Body of pancreas (tissue), 4 donors: ENCODE results near the gene PHACTR3.

Source experiments
- POLR2A ChIP-seq, 3 donors: fragments of 450-650 bp; IDR thresholded peaks; one replicate each; pipeline ENCODE4 v1.6.1; 2016; ENCODE audit warnings: antibody characterized with exemption in 3 of 3, mild to moderate bottlenecking in 2 of 3
- TF ChIP-seq, protein P1 (sequence below), 7 experiments: fragments of 450-650 bp in 4 of 7; fragments of 200-600 bp in 3 of 7; sonication (generic) in 3 of 7; IDR thresholded peaks; one replicate each; pipeline ENCODE4 v1.5.1; 2016 to 2019; ENCODE audit warnings: antibody characterized with exemption in 7 of 7

DNA sequence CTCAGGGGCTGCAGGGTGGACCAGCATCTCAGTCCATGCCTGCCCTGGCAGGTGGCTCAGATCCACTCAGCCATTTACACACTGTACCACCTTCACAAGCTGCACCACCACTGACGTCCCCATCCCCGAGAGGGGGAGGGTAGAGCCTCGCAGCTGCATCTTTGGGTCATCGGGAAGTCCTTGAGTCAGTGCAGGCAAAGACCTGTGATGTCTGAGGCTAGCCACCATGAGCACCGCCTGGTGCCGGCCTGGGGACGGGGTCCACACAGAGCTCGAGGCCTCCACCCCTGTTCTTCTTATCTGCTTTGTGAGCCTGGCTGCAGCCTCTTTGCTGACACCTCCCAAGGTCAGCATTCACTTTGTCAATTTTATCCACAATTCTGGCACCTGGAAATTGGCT, 141.4 kb downstream of the PHACTR3 start:
- TF ChIP-seq, protein P1, sequence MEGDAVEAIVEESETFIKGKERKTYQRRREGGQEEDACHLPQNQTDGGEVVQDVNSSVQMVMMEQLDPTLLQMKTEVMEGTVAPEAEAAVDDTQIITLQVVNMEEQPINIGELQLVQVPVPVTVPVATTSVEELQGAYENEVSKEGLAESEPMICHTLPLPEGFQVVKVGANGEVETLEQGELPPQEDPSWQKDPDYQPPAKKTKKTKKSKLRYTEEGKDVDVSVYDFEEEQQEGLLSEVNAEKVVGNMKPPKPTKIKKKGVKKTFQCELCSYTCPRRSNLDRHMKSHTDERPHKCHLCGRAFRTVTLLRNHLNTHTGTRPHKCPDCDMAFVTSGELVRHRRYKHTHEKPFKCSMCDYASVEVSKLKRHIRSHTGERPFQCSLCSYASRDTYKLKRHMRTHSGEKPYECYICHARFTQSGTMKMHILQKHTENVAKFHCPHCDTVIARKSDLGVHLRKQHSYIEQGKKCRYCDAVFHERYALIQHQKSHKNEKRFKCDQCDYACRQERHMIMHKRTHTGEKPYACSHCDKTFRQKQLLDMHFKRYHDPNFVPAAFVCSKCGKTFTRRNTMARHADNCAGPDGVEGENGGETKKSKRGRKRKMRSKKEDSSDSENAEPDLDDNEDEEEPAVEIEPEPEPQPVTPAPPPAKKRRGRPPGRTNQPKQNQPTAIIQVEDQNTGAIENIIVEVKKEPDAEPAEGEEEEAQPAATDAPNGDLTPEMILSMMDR (IDR thresholded peaks at IDR 0.05), result no peak
- TF ChIP-seq POLR2A (IDR thresholded peaks at IDR 0.05), result no peak
